ENCODE measurements around the gene LEFTY2. TPM values are rescaled to one million over a fixed set of nuclear protein-coding genes. Genes with fewer than 3 reads are reported as not detected.

The LEFTY2 gene
- total and polyA plus RNA-seq, 10 of the 15 experiments (the other 5 are each of a cell fraction or from before 2014, with no cell fraction given) = not detected

GRCh38 chr1:225914391-225914790, 26.6 kb downstream of the LEFTY2 start (continued):
- TF ChIP-seq, protein P1, sequence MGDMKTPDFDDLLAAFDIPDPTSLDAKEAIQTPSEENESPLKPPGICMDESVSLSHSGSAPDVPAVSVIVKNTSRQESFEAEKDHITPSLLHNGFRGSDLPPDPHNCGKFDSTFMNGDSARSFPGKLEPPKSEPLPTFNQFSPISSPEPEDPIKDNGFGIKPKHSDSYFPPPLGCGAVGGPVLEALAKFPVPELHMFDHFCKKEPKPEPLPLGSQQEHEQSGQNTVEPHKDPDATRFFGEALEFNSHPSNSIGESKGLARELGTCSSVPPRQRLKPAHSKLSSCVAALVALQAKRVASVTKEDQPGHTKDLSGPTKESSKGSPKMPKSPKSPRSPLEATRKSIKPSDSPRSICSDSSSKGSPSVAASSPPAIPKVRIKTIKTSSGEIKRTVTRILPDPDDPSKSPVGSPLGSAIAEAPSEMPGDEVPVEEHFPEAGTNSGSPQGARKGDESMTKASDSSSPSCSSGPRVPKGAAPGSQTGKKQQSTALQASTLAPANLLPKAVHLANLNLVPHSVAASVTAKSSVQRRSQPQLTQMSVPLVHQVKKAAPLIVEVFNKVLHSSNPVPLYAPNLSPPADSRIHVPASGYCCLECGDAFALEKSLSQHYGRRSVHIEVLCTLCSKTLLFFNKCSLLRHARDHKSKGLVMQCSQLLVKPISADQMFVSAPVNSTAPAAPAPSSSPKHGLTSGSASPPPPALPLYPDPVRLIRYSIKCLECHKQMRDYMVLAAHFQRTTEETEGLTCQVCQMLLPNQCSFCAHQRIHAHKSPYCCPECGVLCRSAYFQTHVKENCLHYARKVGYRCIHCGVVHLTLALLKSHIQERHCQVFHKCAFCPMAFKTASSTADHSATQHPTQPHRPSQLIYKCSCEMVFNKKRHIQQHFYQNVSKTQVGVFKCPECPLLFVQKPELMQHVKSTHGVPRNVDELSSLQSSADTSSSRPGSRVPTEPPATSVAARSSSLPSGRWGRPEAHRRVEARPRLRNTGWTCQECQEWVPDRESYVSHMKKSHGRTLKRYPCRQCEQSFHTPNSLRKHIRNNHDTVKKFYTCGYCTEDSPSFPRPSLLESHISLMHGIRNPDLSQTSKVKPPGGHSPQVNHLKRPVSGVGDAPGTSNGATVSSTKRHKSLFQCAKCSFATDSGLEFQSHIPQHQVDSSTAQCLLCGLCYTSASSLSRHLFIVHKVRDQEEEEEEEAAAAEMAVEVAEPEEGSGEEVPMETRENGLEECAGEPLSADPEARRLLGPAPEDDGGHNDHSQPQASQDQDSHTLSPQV (IDR thresholded peaks at IDR 0.05) = no peak
- TF ChIP-seq NFXL1 (IDR thresholded peaks at IDR 0.05; ENCODE audit: borderline replicate concordance) = no peak
- no peak for TF ChIP-seq TCF3 (IDR thresholded peaks at IDR 0.05; ENCODE audit: borderline replicate concordance, insufficient read depth, low read depth, low read length)
- TF ChIP-seq SP1 (IDR thresholded peaks at IDR 0.05; ENCODE audit: low read depth, low read length) = no peak
- TF ChIP-seq CREM (IDR thresholded peaks at IDR 0.05; ENCODE audit: low read depth) = no peak
- TF ChIP-seq ZSCAN29 (IDR thresholded peaks at IDR 0.05) = no peak
- TF ChIP-seq, protein P2, sequence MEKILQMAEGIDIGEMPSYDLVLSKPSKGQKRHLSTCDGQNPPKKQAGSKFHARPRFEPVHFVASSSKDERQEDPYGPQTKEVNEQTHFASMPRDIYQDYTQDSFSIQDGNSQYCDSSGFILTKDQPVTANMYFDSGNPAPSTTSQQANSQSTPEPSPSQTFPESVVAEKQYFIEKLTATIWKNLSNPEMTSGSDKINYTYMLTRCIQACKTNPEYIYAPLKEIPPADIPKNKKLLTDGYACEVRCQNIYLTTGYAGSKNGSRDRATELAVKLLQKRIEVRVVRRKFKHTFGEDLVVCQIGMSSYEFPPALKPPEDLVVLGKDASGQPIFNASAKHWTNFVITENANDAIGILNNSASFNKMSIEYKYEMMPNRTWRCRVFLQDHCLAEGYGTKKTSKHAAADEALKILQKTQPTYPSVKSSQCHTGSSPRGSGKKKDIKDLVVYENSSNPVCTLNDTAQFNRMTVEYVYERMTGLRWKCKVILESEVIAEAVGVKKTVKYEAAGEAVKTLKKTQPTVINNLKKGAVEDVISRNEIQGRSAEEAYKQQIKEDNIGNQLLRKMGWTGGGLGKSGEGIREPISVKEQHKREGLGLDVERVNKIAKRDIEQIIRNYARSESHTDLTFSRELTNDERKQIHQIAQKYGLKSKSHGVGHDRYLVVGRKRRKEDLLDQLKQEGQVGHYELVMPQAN (conservative IDR thresholded peaks at IDR 0.05) = no peak
- TF ChIP-seq, protein P3, sequence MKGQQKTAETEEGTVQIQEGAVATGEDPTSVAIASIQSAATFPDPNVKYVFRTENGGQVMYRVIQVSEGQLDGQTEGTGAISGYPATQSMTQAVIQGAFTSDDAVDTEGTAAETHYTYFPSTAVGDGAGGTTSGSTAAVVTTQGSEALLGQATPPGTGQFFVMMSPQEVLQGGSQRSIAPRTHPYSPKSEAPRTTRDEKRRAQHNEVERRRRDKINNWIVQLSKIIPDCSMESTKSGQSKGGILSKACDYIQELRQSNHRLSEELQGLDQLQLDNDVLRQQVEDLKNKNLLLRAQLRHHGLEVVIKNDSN (IDR thresholded peaks at IDR 0.05; ENCODE audit: borderline replicate concordance, extremely low read length, insufficient read depth, low read depth, low read length) = no peak
- no peak for TF ChIP-seq IRF4 (IDR thresholded peaks at IDR 0.05; ENCODE audit: low read depth, low read length)
- no peak for TF ChIP-seq ZNF24 (IDR thresholded peaks at IDR 0.05)
- TF ChIP-seq TCF7 (IDR thresholded peaks at IDR 0.05; ENCODE audit: borderline replicate concordance) = no peak
- TF ChIP-seq PAX5 (IDR thresholded peaks at IDR 0.05; ENCODE audit: borderline replicate concordance, low read depth, low read length) = no peak
